Measurements from ENCODE around the gene PBX1.

- TF ChIP-seq CTCF (IDR thresholded peaks at IDR 0.05 in 2 of 3, conservative IDR thresholded peaks at IDR 0.05 in 1 of 3; ENCODE audit: control insufficient read depth in 2 of 3, extremely low read depth in 1 of 3, insufficient read depth in 1 of 3, low read depth in 3 of 3, low read length in 3 of 3), result no peak
- TF ChIP-seq MAX (IDR thresholded peaks at IDR 0.05; ENCODE audit: low read depth, low read length), result no peak
- TF ChIP-seq CEBPB (IDR thresholded peaks at IDR 0.05; ENCODE audit: borderline replicate concordance in 1 of 2, low read depth in 2 of 2, low read length in 2 of 2), result no peak
Measured at GRCh38 chr1:164718821-164719220, 159.8 kb downstream of the PBX1 start.
